DND-41 (cell line): ENCODE results near the gene MNT.

Experiments used
- ATAC-seq: fragments of 200-7000 bp; cut with Tn5 transposase; 3 replicates; pipeline ENCODE4 v1.9.1; 2021; ENCODE audit warnings: low read depth; ENCODE audit not compliant: insufficient read depth
- DNase-seq: peaks from one replicate; pipeline ENCODE4 v3.0.0-alpha.2; 2020
- H2AFZ ChIP-seq: 2 replicates; pipeline ENCODE4 v1.6.0; 2012; ENCODE audit warnings: low read depth, low read length
- H3K27ac ChIP-seq: 2 replicates; pipeline ENCODE4 v1.5.1; 2012; ENCODE audit warnings: low read length, inconsistent platforms
- H3K27me3 ChIP-seq: fragments of 200-600 bp; sonication (generic); 2 replicates; pipeline ENCODE4 v1.6.0; 2012; ENCODE audit warnings: low read length, mild to moderate bottlenecking, inconsistent platforms; ENCODE audit not compliant: insufficient read depth, poor library complexity
- H3K36me3 ChIP-seq: 2 replicates; pipeline ENCODE4 v1.5.1; 2012; ENCODE audit warnings: low read length, inconsistent platforms; ENCODE audit not compliant: insufficient read depth
- H3K4me1 ChIP-seq: 2 replicates; pipeline ENCODE4 v1.5.1; 2012; ENCODE audit warnings: mild to moderate bottlenecking, low read length; ENCODE audit not compliant: insufficient read depth
- H3K4me2 ChIP-seq: 2 replicates; pipeline ENCODE4 v1.6.0; 2012; ENCODE audit warnings: mild to moderate bottlenecking, moderate library complexity, low read length, inconsistent platforms; ENCODE audit not compliant: insufficient read depth
- H3K4me3 ChIP-seq, 2 experiments: fragments of 200-600 bp in 1 of 2; shearing (Covaris generic) in 1 of 2; 2 replicates each; pipeline ENCODE4 v1.5.1; 2012 to 2016; ENCODE audit warnings: inconsistent platforms in 2 of 2, low read length in 2 of 2, mild to moderate bottlenecking in 2 of 2, low read depth in 1 of 2, moderate library complexity in 1 of 2
- H3K79me2 ChIP-seq: 2 replicates; pipeline ENCODE4 v1.6.0; 2012; ENCODE audit warnings: low read length, inconsistent platforms; ENCODE audit not compliant: insufficient read depth
- H3K9ac ChIP-seq: 2 replicates; pipeline ENCODE4 v1.6.0; 2012; ENCODE audit warnings: low read depth, mild to moderate bottlenecking, inconsistent platforms, low read length, moderate library complexity
- H3K9me3 ChIP-seq: 2 replicates; pipeline ENCODE4 v1.5.1; 2012; ENCODE audit warnings: low read length, moderate library complexity, mild to moderate bottlenecking, inconsistent platforms; ENCODE audit not compliant: insufficient read depth, severe bottlenecking
- H4K20me1 ChIP-seq: 2 replicates; pipeline ENCODE4 v1.6.0; 2012; ENCODE audit warnings: low read length; ENCODE audit not compliant: insufficient read depth
- CTCF ChIP-seq: IDR thresholded peaks from 2 replicates; pipeline ENCODE4 v1.5.1; 2012; ENCODE audit warnings: borderline replicate concordance, low read length, moderate library complexity, mild to moderate bottlenecking; ENCODE audit not compliant: poor library complexity, severe bottlenecking; ENCODE audit errors: extremely low read depth
- EZH2 ChIP-seq: IDR thresholded peaks from 3 replicates; pipeline ENCODE4 v1.6.1; 2012; ENCODE audit warnings: borderline replicate concordance, low read depth, mild to moderate bottlenecking, moderate library complexity, low read length, inconsistent platforms; ENCODE audit not compliant: severe bottlenecking

The MNT gene

GRCh38 chr17:2415081-2415480 is 14.2 kb upstream of the MNT start:
- Histone ChIP-seq H3K27me3 (no peaks in the 10 kb centered on the region), H3K4me1 (peaks cover 3% of the 10 kb centered on the region; the same call in 1 of the 2 replicates), H2AFZ (no peak overlapping the region), H3K36me3 (peaks cover 50% of the 10 kb centered on the region), H3K4me3 (no peak overlapping the region), H3K9ac (no peak overlapping the region), H3K27ac (no peak overlapping the region), H3K79me2 (no peaks in the 10 kb centered on the region), H3K4me2 (no peak overlapping the region), H3K9me3 (no peaks in the 10 kb centered on the region), H4K20me1 (no peaks in the 10 kb centered on the region)
- no peak for DNase-seq
- no peak for TF ChIP-seq CTCF
- no peak for TF ChIP-seq EZH2
- ATAC-seq, result no peak

GRCh38 chr17:2414446-2415064 is 13.7 kb upstream of the MNT start:
- Histone ChIP-seq H3K9me3 (no peaks in the 10 kb centered on the region), H3K9ac (no peak overlapping the region), H3K36me3 (peaks cover 44% of the 10 kb centered on the region; the same call in 1 of the 2 replicates), H3K27me3 (no peaks in the 10 kb centered on the region), H3K4me1 (peaks cover 3% of the 10 kb centered on the region; the same call in 1 of the 2 replicates), H4K20me1 (no peaks in the 10 kb centered on the region), H3K4me2 (no peak overlapping the region), H2AFZ (no peak overlapping the region), H3K4me3 (no peak overlapping the region), H3K27ac (no peak overlapping the region), H3K79me2 (no peaks in the 10 kb centered on the region)
- DNase-seq, result no peak
- TF ChIP-seq EZH2 (no peak), CTCF (no peak)
- no peak for ATAC-seq

GRCh38 chr17:2412561-2413021 is 11.7 kb upstream of the MNT start:
- ATAC-seq (no peak), DNase-seq (no peak)
- no peak overlapping the region for H3K4me2 ChIP-seq
- peaks cover 27% of the 10 kb centered on the region; the same call in 1 of the 2 replicates for H3K36me3 ChIP-seq
- no peak overlapping the region for H2AFZ ChIP-seq
- no peaks in the 10 kb centered on the region for H3K9me3 ChIP-seq
- no peaks in the 10 kb centered on the region for H3K79me2 ChIP-seq
- no peak overlapping the region for H3K9ac ChIP-seq
- H3K4me1 ChIP-seq, result peaks cover 3% of the 10 kb centered on the region; the same call in 1 of the 2 replicates
- no peak overlapping the region for H3K27ac ChIP-seq
- H3K27me3 ChIP-seq, result no peaks in the 10 kb centered on the region
- TF ChIP-seq EZH2 (no peak), CTCF (no peak)
- no peak overlapping the region for H3K4me3 ChIP-seq
- no peaks in the 10 kb centered on the region for H4K20me1 ChIP-seq
